ENCODE results near the gene VPS9D1. TPM values are rescaled to one million over a fixed set of nuclear protein-coding genes. Genes with fewer than 3 reads are reported as not detected.

VPS9D1 gene
- total and polyA plus RNA-seq, 10 of the 15 experiments (the other 5 are each of a cell fraction or from before 2014, with no cell fraction given), result 0.65 to 4.2 (median 1.1) TPM

GRCh38 chr16:89657442-89658220 is 63.1 kb downstream of the VPS9D1 start, which contains the start of the genes CHMP1A and SPATA33 (continued):
- TF ChIP-seq ZBTB40 (IDR thresholded peaks at IDR 0.05; ENCODE audit: borderline replicate concordance) (peak; percentile 89), NR2C1 (IDR thresholded peaks at IDR 0.05) (peak; percentile 84), ESRRA (IDR thresholded peaks at IDR 0.05; ENCODE audit: low read length) (0 out of 2 replicates have a peak, but pooled peaks have one; percentile 9), NRF1 (conservative IDR thresholded peaks at IDR 0.05; ENCODE audit: low read depth, low read length) (peak; percentile 27; the same call in 1 of the 2 replicates), POLR2AphosphoS2 (IDR thresholded peaks at IDR 0.05; ENCODE audit: low read depth, low read length) (peak; percentile 72; the same call in 1 of the 2 replicates), SMC3 (IDR thresholded peaks at IDR 0.05; ENCODE audit: borderline replicate concordance, low read length) (0 out of 2 replicates have a peak, but pooled peaks have one; percentile 7), SIN3A (IDR thresholded peaks at IDR 0.05; ENCODE audit: low read depth, low read length) (peak; percentile 95), ELK1 (IDR thresholded peaks at IDR 0.05; ENCODE audit: low read depth, low read length) (peak; percentile 96), RCOR1 (conservative IDR thresholded peaks at IDR 0.05; ENCODE audit: low read depth, low read length) (0 out of 2 replicates have a peak, but pooled peaks have one; percentile 13), STAT1 (conservative IDR thresholded peaks at IDR 0.05) (no peak), POLR2A (IDR thresholded peaks at IDR 0.05; ENCODE audit: low read depth, low read length) (peak; percentile 98), MEF2A (IDR thresholded peaks at IDR 0.05; ENCODE audit: insufficient read depth, low read depth, low read length) (no peak), RELB (IDR thresholded peaks at IDR 0.05; ENCODE audit: low read depth) (no peak), BHLHE40 (IDR thresholded peaks at IDR 0.05; ENCODE audit: borderline replicate concordance in 1 of 2, low read depth in 2 of 2, low read length in 1 of 2) (peak in 1 of 2 experiments; percentile 63; a peak in 2 of 4 replicates), ASH2L (IDR thresholded peaks at IDR 0.05; ENCODE audit: borderline replicate concordance, low read depth) (peak; percentile 71; the same call in 1 of the 2 replicates), POLR2AphosphoS5 (IDR thresholded peaks at IDR 0.05; ENCODE audit: low read length) (peak; percentile 94), PAX5 (IDR thresholded peaks at IDR 0.05; ENCODE audit: borderline replicate concordance, low read depth, low read length) (peak; percentile 12; the same call in 1 of the 2 replicates), ZNF207 (IDR thresholded peaks at IDR 0.05; ENCODE audit: borderline replicate concordance) (no peak; the same call in 1 of the 2 replicates), RB1 (IDR thresholded peaks at IDR 0.05; ENCODE audit: borderline replicate concordance) (0 out of 2 replicates have a peak, but pooled peaks have one; percentile 67), SKIL (IDR thresholded peaks at IDR 0.05; ENCODE audit: low read depth, poor library complexity, severe bottlenecking) (no peak)

Measured in GM12878 (cell line).